K562 (cell line): ENCODE results near the gene TPRG1L. TPM values are rescaled to one million over a fixed set of nuclear protein-coding genes. Genes with fewer than 3 reads are reported as not detected.

Experiments used
- ATAC-seq: fragments of 200-7000 bp; cut with Tn5 transposase; 3 replicates; pipeline ENCODE4 v1.9.1; 2020; ENCODE audit warnings: moderate library complexity
- BruUV-seq: library from RNA; stranded (reverse); fragments of 400-500 nt; replicated peaks from 2 replicates; lab custom pipeline; 2021; lab: Mats Ljungman, UMichigan
- CTCF ChIA-PET: fragments of 300-600 bp; formaldehyde crosslinking; extraction: SDS; loops from one replicate; lab custom pipeline; 2021; ENCODE audit warnings: low intra/inter-chr PET ratio; lab: Yijun Ruan, JAX
- POLR2A ChIA-PET: fragments of 300-600, 350-650 bp; sonication (Branson Sonifier 250); formaldehyde crosslinking; extraction: SDS; loops from one replicate; lab custom pipeline; 2021; ENCODE audit warnings: antibody characterized with exemption, inconsistent platforms; lab: Yijun Ruan, JAX
- DNase-seq, 4 experiments: peaks; one replicate each; pipeline versions ENCODE4 v3.0.0 to v3.0.0-alpha.2; 2011 to 2018; ENCODE audit warnings: low spot score in 3 of 4, mixed read lengths in 3 of 4; ENCODE audit errors: extremely low read depth in 1 of 4
- FAIRE-seq: peaks from 2 replicates; lab custom pipeline; 2011; peaks lifted over from hg19 to GRCh38; lab: Jason Lieb, UNC
- H2AFZ ChIP-seq: 2 replicates; pipeline ENCODE4 v1.6.0; 2011; ENCODE audit warnings: low read depth, low read length, control low read depth, inconsistent platforms
- H3K27ac ChIP-seq: fragments of 200-600 bp; 3 replicates; pipeline ENCODE4 v1.8.0; 2011; ENCODE audit warnings: low read depth, mild to moderate bottlenecking, control low read depth, inconsistent platforms, low read length, moderate library complexity, mixed read lengths; ENCODE audit errors: extremely low read depth
- H3K27me3 ChIP-seq, 2 experiments: fragments of 300-600 bp in 1 of 2; 2 replicates in 1 of 2; 3 replicates in 1 of 2; pipeline versions ENCODE4 v1.6.0 to v1.8.0; 2011; ENCODE audit warnings: inconsistent platforms in 2 of 2, low read length in 2 of 2, mild to moderate bottlenecking in 1 of 2, mixed read lengths in 1 of 2, moderate library complexity in 1 of 2; ENCODE audit not compliant: control insufficient read depth in 2 of 2, insufficient read depth in 2 of 2
- H3K36me3 ChIP-seq: fragments of 300-600 bp; 3 replicates; pipeline ENCODE4 v1.8.0; 2011; ENCODE audit warnings: mild to moderate bottlenecking, low read length, inconsistent platforms; ENCODE audit not compliant: control insufficient read depth, insufficient read depth
- H3K4me1 ChIP-seq, 2 experiments: fragments of 200-600 bp in 1 of 2; replicated peaks in 1 of 2; 2 replicates in 1 of 2; 3 replicates in 1 of 2; pipeline versions ENCODE4 v1.5.1 to v1.8.0; 2011; ENCODE audit warnings: inconsistent platforms in 2 of 2, low read length in 2 of 2, mild to moderate bottlenecking in 1 of 2, mixed read lengths in 1 of 2, moderate library complexity in 1 of 2; ENCODE audit not compliant: control insufficient read depth in 2 of 2, insufficient read depth in 2 of 2
- H3K4me2 ChIP-seq: 2 replicates; pipeline ENCODE4 v1.6.1; 2011; ENCODE audit warnings: low read length, control low read depth, inconsistent platforms, mixed read lengths; ENCODE audit not compliant: insufficient read depth
- H3K4me3 ChIP-seq: fragments of 200-600 bp; sonication (generic), shearing (Covaris generic); 2 replicates; pipeline ENCODE4 v1.5.1; 2016; ENCODE audit warnings: control low read depth, inconsistent platforms
- H3K79me2 ChIP-seq: fragments of 200-600 bp; 3 replicates; pipeline ENCODE4 v1.8.0; 2011; ENCODE audit warnings: low read length, inconsistent platforms; ENCODE audit not compliant: control insufficient read depth, insufficient read depth
- H3K9ac ChIP-seq, 2 experiments: 2 replicates each; pipeline versions ENCODE4 v1.6.0 to v1.6.1; 2011; ENCODE audit warnings: low read depth in 2 of 2, low read length in 2 of 2, control low read depth in 1 of 2, inconsistent platforms in 1 of 2, mild to moderate bottlenecking in 1 of 2, mixed read lengths in 1 of 2; ENCODE audit not compliant: insufficient read depth in 1 of 2
- H3K9me1 ChIP-seq: one replicate; pipeline ENCODE4 v1.6.0; 2011; ENCODE audit warnings: inconsistent platforms, mild to moderate bottlenecking, low read length, moderate library complexity; ENCODE audit not compliant: control insufficient read depth, insufficient read depth
- H3K9me3 ChIP-seq: replicated peaks from 2 replicates; pipeline ENCODE4 v1.5.1; 2011; ENCODE audit warnings: low read depth, low read length, inconsistent platforms; ENCODE audit not compliant: control insufficient read depth, insufficient read depth
- H4K20me1 ChIP-seq: replicated peaks from 2 replicates; pipeline ENCODE4 v1.6.1; 2011; ENCODE audit warnings: low read length, inconsistent platforms, mixed read lengths; ENCODE audit not compliant: control insufficient read depth, insufficient read depth
- BCOR ChIP-seq: fragments of 450-650 bp; IDR thresholded peaks from 2 replicates; pipeline ENCODE4 v1.6.1; 2016
- KDM1A ChIP-seq, 2 experiments: fragments of 450-650 bp; IDR thresholded peaks; 2 replicates each; pipeline ENCODE4 v1.6.1; 2016; ENCODE audit warnings: mild to moderate bottlenecking in 2 of 2
- RCOR1 ChIP-seq, 2 experiments: IDR thresholded peaks; 2 replicates each; pipeline ENCODE4 v1.6.1; 2012; ENCODE audit warnings: low read depth in 2 of 2, low read length in 2 of 2, borderline replicate concordance in 1 of 2, improper control_type of control experiment in 1 of 2
- SMARCA5 ChIP-seq: fragments of 450-650 bp; IDR thresholded peaks from 2 replicates; pipeline ENCODE4 v1.6.1; 2016
- ZBTB9 ChIP-seq: fragments of 450-650 bp; formaldehyde crosslinking; IDR thresholded peaks from 2 replicates; pipeline ENCODE4 v1.4.0; 2020; ENCODE audit warnings: mild to moderate bottlenecking, moderate library complexity
- ZFP36 ChIP-seq: fragments of 150-350 bp; IDR thresholded peaks from 2 replicates; pipeline ENCODE4 v1.6.1; 2018; ENCODE audit warnings: low read length, low read depth; ENCODE audit not compliant: partially characterized antibody
- ZNF449 ChIP-seq: fragments of 250-450 bp; sonication (Bioruptor Pico); IDR thresholded peaks from 2 replicates; pipeline ENCODE4 v1.8.0; 2022; ENCODE audit warnings: moderate library complexity, mild to moderate bottlenecking, inconsistent platforms
- WGBS: fragments of 100-300 bp; shearing (Covaris generic); methylation state at CpG from one replicate; pipeline ENCODE4 v1.1.6; 2016; ENCODE audit warnings: low coverage, mixed read lengths; ENCODE audit not compliant: insufficient coverage; ENCODE audit errors: missing lambda C conversion rate; 5-methylcytosine and 5-hydroxymethylcytosine counted together
- in situ Hi-C: fragments of 300-500 bp; cut with MboI; formaldehyde crosslinking; loops from 4 replicates; pipeline ENCODE4 v1.15.0; 2018; ENCODE audit warnings: inconsistent platforms, mixed read lengths
- intact Hi-C: fragments of 100-400 bp; cut with micrococcal nuclease; formaldehyde crosslinking; loops from 2 replicates; pipeline ENCODE4 v1.14.2; 2022
- polyA plus RNA-seq, 8 experiments: library from polyadenylated mRNA; depleted of rRNA in 4 of 8; stranded (reverse) in 5 of 8; unstranded in 3 of 8; fragments of >200 nt; fragmentation: Nextera tagmentation in 2 of 8; fragmentation: Illumina TruSeq in 1 of 8; extraction: Ambion mirVana in 2 of 8; extraction: Trizol in 1 of 8; gene quantifications; 2 replicates each; pipeline versions ENCODE4 v1.2.1 to v1.2.3, GENCODE V29; 2011 to 2014; ENCODE audit warnings: inconsistent platforms in 1 of 8, missing spikeins in 1 of 8
- total RNA-seq, 7 experiments: library from RNA; depleted of rRNA in 6 of 7; stranded (reverse); fragments of >200 nt in 6 of 7; fragmentation: Illumina TruSeq in 2 of 7; extraction: Trizol in 2 of 7; gene quantifications; 2 replicates each; pipeline versions ENCODE4 v1.2.1 to v1.2.3, GENCODE V29; 2011 to 2021; ENCODE audit warnings: low replicate concordance in 1 of 7

The TPRG1L gene
- total and polyA plus RNA-seq, 9 of the 15 experiments (the other 6 are each of a cell fraction or from before 2014, with no cell fraction given): 1.6 to 11.0 (median 6.2) TPM

- BruUV-seq: no TSS peak
- Histone ChIP-seq H3K36me3 (no peaks in the 10 kb centered on the region), H3K79me2 (no peaks in the 10 kb centered on the region), H3K9ac (no peak overlapping the region; a peak in 1 of 4 replicates), H3K9me3 (no peaks in the 10 kb centered on the region), H3K4me2 (no peak overlapping the region), H3K27ac (no peak overlapping the region), H3K27me3 (peaks cover 48 to 78% of the 10 kb centered on the region in 2 experiments; a peak in 4 of 5 replicates), H3K9me1 (peaks cover 4% of the 10 kb centered on the region), H3K4me1 (peaks cover 3 to 68% of the 10 kb centered on the region in 2 experiments; a peak in 3 of 5 replicates), H3K4me3 (no peak overlapping the region), H2AFZ (no peak overlapping the region), H4K20me1 (peaks cover 54% of the 10 kb centered on the region)
- TF ChIP-seq ZNF449: no peak
- peak; percentile 47 to 64; a peak in 2 of 4 replicates for TF ChIP-seq KDM1A (IDR thresholded peaks at IDR 0.05)
- 0 out of 2 replicates have a peak, but pooled peaks have one; percentile 66 for TF ChIP-seq SMARCA5
- TF ChIP-seq RCOR1 (IDR thresholded peaks at IDR 0.05; ENCODE audit: borderline replicate concordance in 1 of 2, low read depth in 2 of 2, low read length in 2 of 2): peak in 1 of 2 experiments; percentile 30; a peak in 1 of 4 replicates
- no peak for TF ChIP-seq ZBTB9
- peak; percentile 87 for TF ChIP-seq BCOR
- TF ChIP-seq ZFP36: peak; percentile 74
- in situ Hi-C loops: no loop called here
- ATAC-seq (no peak), DNase-seq (no peak), FAIRE-seq (no peak)
- CTCF ChIA-PET: no interaction called here
- intact Hi-C loops: no loop called here
- POLR2A ChIA-PET: interaction anchor here (0.6 kb wide), 1 partner anchor 23 kb away, joined by 3 read pairs; the partner anchor contains the start of gene WRAP73
- 22% methylated on average over 25 of the region's 25 CpGs for WGBS
Observed at GRCh38 chr1:3673381-3674099, 48.7 kb downstream of the TPRG1L start.
